ENCODE results near the gene SNX8. TPM values are rescaled to one million over a fixed set of nuclear protein-coding genes. Genes with fewer than 3 reads are reported as not detected.

The SNX8 gene
- total and polyA plus RNA-seq, 4 donors: 24.6 to 54.6 (median 45.8) TPM

DNA sequence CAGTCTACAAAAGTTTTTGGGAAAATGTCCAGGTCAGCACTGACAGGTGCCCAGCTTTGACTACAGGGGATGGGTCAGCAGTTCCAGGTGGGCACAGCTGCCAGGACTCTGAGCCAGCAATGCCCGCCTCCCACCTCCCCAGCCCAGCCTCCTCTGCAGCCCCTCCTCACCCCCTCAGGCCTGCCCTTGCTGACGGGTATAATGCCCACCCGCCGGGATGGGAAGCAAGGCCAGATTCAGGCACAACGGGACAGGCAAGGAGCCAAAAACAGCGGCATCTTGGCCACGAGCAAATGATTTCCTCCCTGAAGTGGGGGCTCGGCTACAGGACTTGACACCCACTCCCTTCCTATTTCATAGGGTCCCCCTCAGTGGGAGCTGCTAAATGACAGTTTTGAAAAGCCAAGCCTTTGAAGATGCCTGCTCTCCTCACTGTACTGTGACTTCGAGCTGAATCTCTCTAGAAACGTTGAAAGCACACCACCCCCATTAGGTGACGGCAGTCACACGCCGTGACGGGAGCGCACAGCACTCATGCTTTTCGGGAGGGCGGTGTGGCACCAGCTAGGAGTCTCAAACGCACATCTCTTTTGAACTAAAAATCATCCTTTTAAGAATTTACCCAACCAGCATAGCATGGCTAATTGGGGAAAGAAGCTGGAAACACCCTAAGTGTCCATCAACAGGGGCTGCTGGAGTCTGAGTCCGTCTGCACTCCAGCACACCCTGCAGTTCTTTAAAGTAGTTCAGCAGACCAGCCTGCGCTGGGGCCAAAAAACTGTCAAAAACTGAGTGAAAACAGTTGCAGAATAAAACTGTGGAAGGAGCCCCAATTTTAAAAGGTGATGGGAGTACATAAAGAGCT, 111.1 kb downstream of the SNX8 start:
- H3K4me3 ChIP-seq: no peak overlapping the region
- H3K9ac ChIP-seq (ENCODE audit: insufficient read depth in 1 of 2, low read length in 2 of 2): no peak overlapping the region
- H3K4me1 ChIP-seq (ENCODE audit: control insufficient read depth in 5 of 5, insufficient read depth in 5 of 5, low read length in 5 of 5): peaks cover 0 to 21% (median 7%) of the 10 kb centered on the region in 5 donors
- TF ChIP-seq, protein P1, sequence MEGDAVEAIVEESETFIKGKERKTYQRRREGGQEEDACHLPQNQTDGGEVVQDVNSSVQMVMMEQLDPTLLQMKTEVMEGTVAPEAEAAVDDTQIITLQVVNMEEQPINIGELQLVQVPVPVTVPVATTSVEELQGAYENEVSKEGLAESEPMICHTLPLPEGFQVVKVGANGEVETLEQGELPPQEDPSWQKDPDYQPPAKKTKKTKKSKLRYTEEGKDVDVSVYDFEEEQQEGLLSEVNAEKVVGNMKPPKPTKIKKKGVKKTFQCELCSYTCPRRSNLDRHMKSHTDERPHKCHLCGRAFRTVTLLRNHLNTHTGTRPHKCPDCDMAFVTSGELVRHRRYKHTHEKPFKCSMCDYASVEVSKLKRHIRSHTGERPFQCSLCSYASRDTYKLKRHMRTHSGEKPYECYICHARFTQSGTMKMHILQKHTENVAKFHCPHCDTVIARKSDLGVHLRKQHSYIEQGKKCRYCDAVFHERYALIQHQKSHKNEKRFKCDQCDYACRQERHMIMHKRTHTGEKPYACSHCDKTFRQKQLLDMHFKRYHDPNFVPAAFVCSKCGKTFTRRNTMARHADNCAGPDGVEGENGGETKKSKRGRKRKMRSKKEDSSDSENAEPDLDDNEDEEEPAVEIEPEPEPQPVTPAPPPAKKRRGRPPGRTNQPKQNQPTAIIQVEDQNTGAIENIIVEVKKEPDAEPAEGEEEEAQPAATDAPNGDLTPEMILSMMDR (IDR thresholded peaks at IDR 0.05; ENCODE audit: control extremely low read depth, extremely low read depth): no peak
- H3K27ac ChIP-seq (ENCODE audit: low read depth in 1 of 2, low read length in 1 of 2): no peak overlapping the region
- H3K9me3 ChIP-seq (ENCODE audit: control insufficient read depth in 4 of 4, insufficient read depth in 3 of 4, low read length in 3 of 4): no peaks in the 10 kb centered on the region
- peak; percentile 64 to 78 (median 76) for DNase-seq
- peaks cover 0 to 37% (median 18%) of the 10 kb centered on the region in 4 donors for H3K36me3 ChIP-seq (ENCODE audit: control insufficient read depth in 4 of 4, insufficient read depth in 4 of 4, low read length in 4 of 4)
- H3K27me3 ChIP-seq (ENCODE audit: control insufficient read depth in 3 of 3, insufficient read depth in 3 of 3, low read length in 2 of 3): no peaks in the 10 kb centered on the region
- WGBS, 2 donors: 85 to 86% methylated on average over 20 of the region's 20 CpGs
- ATAC-seq (ENCODE audit: insufficient read depth, low FRiP score): no peak

DNA sequence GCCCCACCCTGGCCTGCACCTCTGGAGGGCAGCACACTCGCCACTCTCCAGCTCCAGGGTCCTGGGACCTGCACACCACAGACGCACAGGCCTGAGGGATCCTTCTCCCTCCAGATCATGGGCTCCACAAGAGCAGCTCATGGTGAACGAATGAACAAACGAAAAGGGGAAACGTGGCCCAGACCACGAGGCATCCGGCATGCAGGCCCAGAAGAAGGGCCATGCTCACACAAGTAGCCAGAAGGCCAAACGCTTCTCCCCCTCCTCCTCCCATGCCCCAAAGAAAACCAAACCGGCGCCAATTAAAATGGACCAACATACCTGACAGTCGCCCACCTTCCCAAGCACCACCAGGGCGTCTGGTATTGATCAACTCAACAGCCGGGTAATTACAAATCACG, 111.9 kb downstream of the SNX8 start:
- DNase-seq (no peak), ATAC-seq (ENCODE audit: insufficient read depth, low FRiP score) (no peak)
- TF ChIP-seq, protein P1 (IDR thresholded peaks at IDR 0.05; ENCODE audit: control extremely low read depth, extremely low read depth): no peak
- H3K27ac ChIP-seq (ENCODE audit: low read depth in 1 of 2, low read length in 1 of 2): no peak overlapping the region
- no peaks in the 10 kb centered on the region for H3K27me3 ChIP-seq (ENCODE audit: control insufficient read depth in 3 of 3, insufficient read depth in 3 of 3, low read length in 2 of 3)
- 79 to 92% methylated on average over 14 of the region's 14 CpGs for WGBS, 2 donors
- peaks cover 0 to 21% (median 7%) of the 10 kb centered on the region in 5 donors for H3K4me1 ChIP-seq (ENCODE audit: control insufficient read depth in 5 of 5, insufficient read depth in 5 of 5, low read length in 5 of 5)
- no peaks in the 10 kb centered on the region for H3K9me3 ChIP-seq (ENCODE audit: control insufficient read depth in 4 of 4, insufficient read depth in 3 of 4, low read length in 3 of 4)
- H3K4me3 ChIP-seq: no peak overlapping the region
- H3K9ac ChIP-seq (ENCODE audit: insufficient read depth in 1 of 2, low read length in 2 of 2): no peak overlapping the region
- peaks cover 0 to 33% (median 11%) of the 10 kb centered on the region in 4 donors for H3K36me3 ChIP-seq (ENCODE audit: control insufficient read depth in 4 of 4, insufficient read depth in 4 of 4, low read length in 4 of 4)

Other genes starting within 250 kb of the SNX8 start
- 10 to 100 TPM; 53.7 to 54.9 TPM for gene MAD1L1, start 81.5 kb downstream of the SNX8 start, total RNA-seq
- gene MAD1L1, start 81.5 kb downstream of the SNX8 start, polyA plus RNA-seq: 10 to 100 TPM; 43.0 to 46.0 TPM
- 10 to 100 TPM; 18.7 to 24.7 TPM for gene MRM2, start 72.2 kb downstream of the SNX8 start, total RNA-seq
- 10 to 100 TPM; 21.5 to 25.5 TPM for gene MRM2, start 72.2 kb downstream of the SNX8 start, polyA plus RNA-seq
- gene NUDT1, start 72.2 kb downstream of the SNX8 start, total RNA-seq: 10 to 100 TPM in 1 of 2 donors, 1 to 10 TPM in 1; 9.3 to 16.1 TPM
- gene NUDT1, start 72.2 kb downstream of the SNX8 start, polyA plus RNA-seq: 10 to 100 TPM; 20.9 to 24.7 TPM
- 100 to 1,000 TPM; 102 to 133 TPM for gene EIF3B, start 40.4 kb upstream of the SNX8 start, total RNA-seq
- gene EIF3B, start 40.4 kb upstream of the SNX8 start, polyA plus RNA-seq: 10 to 100 TPM; 82.5 to 90.1 TPM
- 10 to 100 TPM; 17.9 to 30.9 TPM for gene CHST12, start 89.2 kb upstream of the SNX8 start, total RNA-seq
- 10 to 100 TPM; 14.7 to 15.7 TPM for gene CHST12, start 89.2 kb upstream of the SNX8 start, polyA plus RNA-seq
- gene GRIFIN, start 162.0 kb upstream of the SNX8 start, total RNA-seq: not detected
- not detected for gene GRIFIN, start 162.0 kb upstream of the SNX8 start, polyA plus RNA-seq
- 10 to 100 TPM; 11.5 to 47.6 TPM for gene LFNG, start 205.3 kb upstream of the SNX8 start, total RNA-seq
- 10 to 100 TPM; 18.9 to 28.6 TPM for gene LFNG, start 205.3 kb upstream of the SNX8 start, polyA plus RNA-seq
- gene BRAT1, start 241.1 kb upstream of the SNX8 start, total RNA-seq: 10 to 100 TPM; 28.7 to 29.4 TPM
- gene BRAT1, start 241.1 kb upstream of the SNX8 start, polyA plus RNA-seq: 10 to 100 TPM; 23.2 to 30.4 TPM
- 10 to 100 TPM; 20.9 to 29.0 TPM for gene IQCE, start 244.5 kb upstream of the SNX8 start, total RNA-seq
- 10 to 100 TPM in 1 of 2 donors, 1 to 10 TPM in 1; 8.1 to 11.0 TPM for gene IQCE, start 244.5 kb upstream of the SNX8 start, polyA plus RNA-seq

Measured in lung (tissue), 12 donors.